LHCN-M2 (cell line): Measurements from ENCODE around the gene EFHC1. TPM values are rescaled to one million over a fixed set of nuclear protein-coding genes. Genes with fewer than 3 reads are reported as not detected.

ENCODE experiments used
- DNase-seq: peaks from one replicate; pipeline ENCODE4 v3.0.0-alpha.2; 2012; ENCODE audit warnings: low read depth
- total RNA-seq: library from RNA; depleted of rRNA; stranded (reverse); fragments of >200 nt; gene quantifications from 2 replicates; pipeline ENCODE4 v1.2.3, GENCODE V29; 2014

Gene EFHC1
- total RNA-seq, 1 experiment from 2014 or later = 31.8 TPM

DNA sequence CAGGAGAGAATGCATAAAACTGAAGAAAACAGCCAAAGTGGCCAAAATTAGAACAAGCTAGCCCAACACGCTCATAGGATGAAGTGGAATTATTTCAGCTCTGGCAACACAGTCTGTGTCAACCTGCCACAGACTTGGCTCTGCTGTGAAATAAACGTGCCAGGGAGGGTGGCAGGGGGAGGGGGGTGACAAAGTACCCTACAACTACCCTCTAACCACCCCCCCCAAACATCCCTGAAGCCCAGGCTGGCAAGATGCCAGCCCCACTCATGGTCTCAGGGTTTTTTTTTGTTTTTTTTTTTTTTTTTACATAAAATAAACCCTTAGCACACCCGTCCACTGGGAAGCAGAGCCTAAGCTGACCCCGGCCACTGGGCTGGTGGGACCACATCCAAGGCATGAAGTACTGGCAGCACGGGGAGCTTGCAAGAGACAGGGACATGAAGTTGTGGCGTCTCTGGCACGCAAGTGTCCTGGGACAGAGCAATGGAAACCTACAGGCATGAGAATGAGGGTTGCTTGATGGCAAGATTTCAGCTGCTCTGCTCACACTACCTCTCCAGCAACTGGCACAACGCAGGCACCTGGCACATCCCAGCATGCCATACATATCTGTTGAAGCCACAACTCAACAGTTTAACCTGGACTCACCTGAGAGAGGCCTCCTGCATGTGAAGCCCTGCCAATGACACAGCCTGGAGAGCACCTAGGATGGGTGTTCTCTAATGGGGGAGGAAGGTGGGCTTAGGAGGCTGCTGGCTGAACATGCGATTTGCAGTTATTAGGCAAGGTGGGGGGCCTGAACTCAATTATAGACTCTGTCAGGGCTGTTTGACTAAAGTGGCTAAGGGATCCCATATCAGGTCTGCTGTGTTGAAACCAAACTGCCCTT, 80.3 kb downstream of the EFHC1 start:
- no peak for DNase-seq

DNA sequence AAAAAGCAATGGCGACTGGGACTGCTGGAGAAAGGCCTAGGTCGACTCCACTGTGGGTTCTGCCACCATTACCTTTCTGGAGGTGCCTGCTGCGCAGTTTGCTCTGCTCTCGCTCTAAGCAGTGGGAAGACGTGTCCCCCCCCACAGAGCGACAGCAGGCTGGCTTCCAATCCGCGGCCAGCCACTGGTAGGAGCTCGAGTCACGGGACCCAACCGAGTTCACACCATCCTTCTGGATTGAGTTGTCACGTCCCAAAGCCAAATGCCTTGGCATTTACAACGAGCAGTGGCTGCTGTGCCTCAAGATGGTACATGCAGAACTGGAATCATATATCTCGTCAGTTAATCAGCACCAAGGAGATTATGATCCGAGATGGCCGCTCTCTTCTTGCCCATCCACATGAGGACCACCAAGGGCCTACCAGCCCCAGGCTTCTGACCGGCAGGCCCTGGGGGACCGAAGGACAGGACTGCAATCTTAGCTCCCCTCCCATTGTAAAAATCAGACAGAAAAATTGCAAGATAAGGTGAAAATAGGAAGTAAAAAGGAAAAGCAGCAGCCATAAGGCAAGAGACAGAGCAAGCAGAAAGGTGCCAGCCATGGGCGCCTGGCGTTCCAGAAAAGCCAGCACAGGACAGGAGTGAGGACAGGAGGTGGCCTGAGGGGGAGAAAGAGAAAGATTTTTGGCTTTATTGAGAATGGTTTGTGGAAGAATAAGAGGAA, 82.3 kb downstream of the EFHC1 start:
- DNase-seq = no peak

DNA sequence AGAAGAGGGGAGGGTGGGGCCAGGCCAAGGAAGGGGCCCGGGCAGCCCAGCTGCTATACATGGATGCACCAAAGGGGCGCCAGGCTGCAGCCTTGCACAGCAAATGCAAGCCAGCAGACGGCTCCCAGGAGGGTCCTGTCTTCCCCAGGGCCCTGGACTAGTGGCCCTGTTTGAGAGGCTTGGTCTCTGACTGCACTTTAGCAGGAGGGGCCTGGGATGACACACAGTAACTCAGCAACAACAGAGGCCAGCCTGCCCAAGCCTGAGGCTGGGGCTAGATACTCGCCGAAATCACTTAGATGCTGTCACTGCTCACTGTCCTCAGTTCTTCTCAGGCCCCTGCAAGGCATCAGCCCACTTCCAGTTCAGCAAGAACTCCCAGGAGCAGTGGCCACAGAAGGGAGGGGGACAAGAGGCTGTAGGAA, 83.2 kb downstream of the EFHC1 start:
- peak; percentile 53 for DNase-seq

DNA sequence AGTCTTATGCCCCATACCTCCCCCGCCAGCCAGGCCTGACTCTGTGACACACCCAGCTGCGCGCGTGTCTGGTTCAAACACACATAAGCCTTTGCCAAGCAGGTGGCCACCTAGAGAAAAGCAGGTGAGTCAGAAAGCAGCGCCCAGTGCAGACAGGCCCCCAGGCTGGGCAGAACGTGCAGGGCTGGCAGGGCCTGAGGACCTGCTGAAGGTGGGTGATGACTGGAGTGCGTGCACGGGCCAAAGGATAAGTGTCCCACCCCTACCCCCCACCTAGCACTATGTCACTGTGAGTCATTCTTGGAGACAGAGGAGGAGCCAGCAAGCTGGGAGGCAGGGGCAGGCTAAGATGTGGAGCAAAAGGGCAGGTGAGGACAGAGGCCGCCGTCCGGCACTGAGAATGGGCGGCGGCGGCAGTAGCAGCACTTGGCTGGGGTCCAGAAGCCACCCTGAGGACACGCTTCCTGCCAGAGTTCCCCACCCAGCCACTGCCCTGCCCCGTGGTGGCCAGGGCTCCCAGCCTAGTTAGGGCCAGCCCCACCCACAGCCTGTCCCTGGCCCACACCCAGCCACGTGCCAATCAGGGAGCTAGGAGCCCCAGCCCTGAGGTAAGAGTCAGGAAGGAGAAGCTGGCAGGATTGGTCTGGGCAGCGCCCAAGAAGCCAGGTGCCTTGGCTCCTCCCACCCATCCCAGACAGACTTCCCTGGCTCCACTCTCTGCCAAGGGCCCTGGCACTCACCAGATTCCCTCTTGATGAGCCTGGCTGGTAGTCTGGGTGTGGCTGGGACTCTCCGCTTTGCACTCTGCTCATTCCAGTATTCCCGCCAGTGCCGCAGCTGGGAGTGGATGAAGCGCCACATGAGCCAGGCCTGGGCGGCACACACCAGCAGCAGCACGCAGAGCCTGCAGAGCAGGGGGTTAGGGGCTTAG, 84.0 kb downstream of the EFHC1 start:
- DNase-seq = peak; percentile 95

DNA sequence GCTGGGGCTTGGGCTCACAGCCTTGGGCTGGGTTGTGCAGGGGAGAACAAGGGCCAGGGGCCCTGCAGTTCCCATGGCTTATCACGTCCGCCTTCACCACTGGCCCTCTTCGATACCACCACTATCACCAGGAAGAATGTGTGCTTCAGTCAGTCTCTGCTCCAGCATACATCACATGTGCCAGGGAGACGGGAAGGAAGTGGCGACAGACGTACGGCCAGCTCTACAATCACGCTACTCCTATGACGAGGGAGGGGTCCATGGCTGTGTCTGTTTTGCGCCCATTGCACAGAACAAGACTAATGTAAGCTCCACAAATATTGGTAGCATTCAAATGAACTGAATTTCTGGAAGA, 84.6 kb downstream of the EFHC1 start:
- no peak for DNase-seq

DNA sequence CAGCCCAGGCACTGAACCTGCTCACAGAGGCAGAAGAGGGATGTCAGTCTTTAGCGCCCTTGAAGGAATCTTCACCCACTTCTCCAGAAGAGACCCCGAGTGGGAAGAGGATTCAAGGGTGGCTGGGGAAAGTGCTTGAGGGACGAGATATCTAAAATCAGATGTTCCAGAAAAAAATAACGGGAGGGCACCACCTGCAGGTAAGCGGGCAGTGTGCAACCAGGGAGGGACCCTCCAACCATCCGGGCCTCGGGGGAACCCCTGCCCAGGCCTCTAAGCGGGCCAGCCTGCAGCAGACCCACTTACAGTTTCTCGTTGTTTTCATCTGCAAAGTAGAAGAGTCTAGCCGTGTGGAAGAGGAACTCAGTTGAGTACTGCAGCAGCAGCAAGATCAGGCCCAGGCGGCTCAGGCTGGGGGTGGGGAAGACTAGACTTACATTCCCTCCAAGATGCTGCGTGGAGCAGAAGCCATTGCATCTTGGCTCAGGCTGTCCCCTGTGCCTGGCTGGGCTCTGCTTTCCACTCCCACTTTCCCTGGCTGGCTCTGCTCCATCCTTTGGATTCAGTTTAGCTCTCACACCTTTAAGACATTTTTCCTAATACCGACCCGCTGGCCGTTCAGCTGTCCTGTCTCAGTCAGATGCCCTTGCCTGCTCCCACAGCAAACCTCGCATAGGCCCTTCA, 85.7 kb downstream of the EFHC1 start:
- no peak for DNase-seq

DNA sequence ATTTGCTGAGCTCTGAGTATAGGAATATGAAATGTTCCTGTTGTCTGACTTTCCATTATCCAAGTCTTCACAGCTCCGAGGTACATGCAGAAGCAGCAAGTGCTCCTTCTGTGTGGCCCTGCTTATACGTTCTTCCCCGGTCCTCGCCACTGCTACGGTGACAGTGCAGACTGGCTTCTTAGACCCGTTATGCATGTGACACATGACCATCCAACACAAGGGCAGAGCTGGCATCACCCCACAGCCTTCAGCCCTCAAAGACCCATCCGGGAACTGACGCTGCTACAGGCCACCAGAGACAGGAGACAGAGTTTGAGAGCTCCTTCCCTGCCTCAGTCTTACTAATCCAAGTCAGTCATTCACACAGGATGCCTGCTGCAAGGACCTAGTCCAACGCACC, 86.3 kb downstream of the EFHC1 start:
- no peak for DNase-seq

DNA sequence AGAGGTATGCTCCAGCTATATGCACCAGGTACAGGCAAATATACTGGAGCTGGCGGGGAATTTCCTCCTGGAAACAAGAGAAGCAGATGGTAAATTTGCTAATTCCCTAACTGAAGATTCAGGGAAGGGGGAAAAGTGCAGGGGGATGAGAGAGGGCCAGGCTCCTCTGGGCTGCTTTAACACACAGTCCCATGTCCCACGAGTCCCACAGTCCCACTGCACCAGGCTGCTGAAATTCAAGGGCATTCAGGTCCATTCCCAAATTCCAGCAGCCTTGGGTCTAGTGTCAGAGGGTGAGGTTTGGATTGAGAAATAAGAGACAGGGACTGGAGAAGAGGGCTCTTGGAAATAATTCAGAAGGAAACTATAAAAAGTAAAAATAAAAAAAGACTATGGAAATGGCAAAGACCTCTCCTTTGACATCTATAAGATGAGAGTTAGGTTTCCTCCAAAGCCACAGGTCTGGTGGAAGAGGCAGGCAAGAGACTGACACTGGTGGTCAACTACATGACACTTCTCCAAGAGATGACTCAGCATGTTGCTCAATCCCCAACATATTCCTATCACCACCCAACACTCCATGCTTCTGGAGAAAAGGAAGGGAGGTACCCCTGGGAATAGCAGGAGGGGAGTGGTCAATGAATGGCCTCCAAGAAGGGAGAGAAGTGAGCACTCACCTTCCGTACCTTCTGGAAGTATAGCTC, 87.6 kb downstream of the EFHC1 start:
- peak; percentile 88 for DNase-seq

DNA sequence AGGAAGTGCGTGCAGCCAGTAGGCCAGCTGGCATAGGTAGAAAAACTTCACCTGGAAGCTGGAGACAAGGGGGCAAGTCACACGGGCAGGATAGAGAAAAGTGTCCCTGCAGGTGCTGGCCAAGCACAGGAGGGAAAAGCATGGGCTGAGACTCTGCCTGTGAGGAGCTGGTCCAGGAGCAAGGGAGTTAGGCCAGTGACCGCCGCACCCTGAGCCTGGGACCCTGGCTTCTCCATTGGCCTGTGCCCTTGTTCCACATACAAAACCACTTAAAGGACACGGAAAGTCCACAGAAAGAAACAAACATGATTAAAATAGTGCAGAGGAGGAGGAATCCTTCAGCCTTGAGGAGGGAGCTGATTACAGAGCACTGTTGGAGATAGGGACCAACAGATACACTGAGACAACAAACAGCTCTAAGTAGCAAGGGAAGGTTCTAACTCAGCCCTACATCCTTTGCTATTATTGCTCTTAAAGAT, 88.2 kb downstream of the EFHC1 start:
- DNase-seq = no peak

DNA sequence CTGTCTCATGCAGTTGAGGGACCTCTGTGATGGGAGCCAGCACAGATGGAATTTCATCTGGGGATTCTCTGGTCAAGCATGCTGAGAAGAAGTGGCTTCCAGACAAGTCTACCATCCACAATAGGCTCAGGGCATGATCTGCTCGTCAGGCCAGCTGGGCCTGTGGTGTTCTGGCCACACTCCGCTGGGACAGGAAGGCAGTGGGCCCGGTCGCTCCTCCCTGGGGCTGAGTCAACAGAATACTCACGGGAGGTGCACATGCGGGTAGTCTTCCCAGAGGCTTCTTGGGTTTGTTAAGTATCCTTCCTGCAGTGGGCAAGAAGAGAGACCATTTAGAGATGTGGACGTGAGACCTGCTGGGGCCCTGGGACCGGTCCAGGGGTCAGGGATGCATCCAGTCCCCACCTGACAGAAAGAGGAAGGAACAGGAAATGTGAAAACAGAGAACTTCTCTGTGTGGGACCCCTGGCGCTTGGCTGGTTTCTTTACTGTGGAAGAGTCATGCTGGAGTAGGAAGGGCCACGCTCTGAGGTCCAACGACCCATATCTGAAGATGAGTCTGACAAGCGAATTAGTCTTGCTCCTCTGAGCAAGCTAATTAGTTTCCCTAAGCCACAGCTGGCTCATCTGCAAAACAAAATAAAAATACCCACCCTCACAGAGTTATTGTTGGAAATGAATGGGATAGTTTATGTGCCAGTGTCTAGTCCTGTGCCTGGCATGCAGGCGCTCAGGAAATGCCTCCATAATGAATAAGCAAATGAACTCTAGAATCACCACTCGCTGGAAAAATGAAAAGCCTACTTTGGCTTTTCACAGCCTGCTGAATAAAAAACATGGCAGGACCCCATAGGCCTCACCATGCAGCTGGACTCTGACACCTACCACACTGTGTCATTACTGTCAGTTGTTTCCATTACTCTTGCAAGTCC, 89.4 kb downstream of the EFHC1 start:
- DNase-seq = peak; percentile 89

DNA sequence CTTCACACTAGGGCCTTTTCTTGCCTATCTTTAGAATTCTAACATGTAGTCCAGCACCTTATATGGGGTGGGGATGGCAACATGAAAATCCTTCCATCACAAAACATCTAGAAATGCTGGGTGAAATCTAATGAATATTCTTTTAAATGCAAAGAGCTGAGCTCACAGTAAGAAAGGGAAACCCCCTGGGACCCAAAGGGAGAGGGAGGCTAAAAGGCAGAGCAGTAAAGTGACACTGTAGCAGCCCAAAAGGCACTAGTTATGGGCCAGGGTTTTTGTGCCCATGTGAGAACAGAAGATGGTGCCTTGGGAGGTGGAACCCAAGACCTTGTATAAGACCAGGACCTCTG, 90.0 kb downstream of the EFHC1 start:
- no peak for DNase-seq

DNA sequence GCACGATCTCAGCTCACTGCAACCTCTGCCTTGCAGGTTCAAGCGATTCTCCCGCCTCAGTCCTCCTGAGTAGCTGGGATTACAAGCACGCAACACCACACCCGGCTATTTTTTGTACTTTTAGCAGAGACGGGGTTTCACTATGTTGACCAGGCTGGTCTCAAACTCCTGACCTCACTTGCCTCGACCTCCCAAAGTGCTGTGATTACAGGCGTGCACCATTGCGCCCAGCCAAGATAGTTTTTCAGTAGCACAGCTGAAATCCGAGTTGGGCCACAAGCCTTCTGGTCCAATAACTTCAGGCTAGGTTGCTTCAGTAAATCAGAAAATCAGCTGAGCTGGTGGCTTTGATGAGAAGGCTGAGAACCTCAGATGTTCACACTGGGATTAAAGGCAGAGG, 91.0 kb downstream of the EFHC1 start:
- DNase-seq = no peak

DNA sequence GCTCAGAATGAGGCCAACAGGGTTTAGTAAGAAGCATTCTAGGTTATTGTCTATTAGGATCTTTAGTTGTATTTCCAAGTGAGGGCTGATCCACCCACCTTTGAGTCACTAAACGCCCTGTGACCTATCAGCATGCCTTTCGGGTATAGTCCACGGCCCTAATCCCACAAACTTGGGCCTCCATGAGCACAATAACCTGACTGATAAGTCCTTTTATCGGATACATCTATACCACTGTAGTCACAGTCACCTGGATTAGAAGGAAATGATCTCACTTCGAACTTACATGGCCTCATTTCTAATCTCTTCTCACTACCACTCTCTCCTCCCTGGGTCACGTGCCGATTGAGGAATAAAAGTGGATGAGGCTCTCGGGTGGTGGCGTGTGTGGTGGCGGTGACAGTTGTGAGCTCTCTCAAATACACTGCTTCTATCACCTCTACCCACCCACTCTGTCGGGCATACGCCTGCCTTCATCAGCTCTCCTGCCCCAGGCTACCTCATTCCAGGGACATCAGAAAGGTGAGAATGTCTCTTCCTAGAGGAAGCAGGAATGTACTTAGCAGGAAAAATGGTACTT, 91.5 kb downstream of the EFHC1 start:
- DNase-seq = peak; percentile 65

DNA sequence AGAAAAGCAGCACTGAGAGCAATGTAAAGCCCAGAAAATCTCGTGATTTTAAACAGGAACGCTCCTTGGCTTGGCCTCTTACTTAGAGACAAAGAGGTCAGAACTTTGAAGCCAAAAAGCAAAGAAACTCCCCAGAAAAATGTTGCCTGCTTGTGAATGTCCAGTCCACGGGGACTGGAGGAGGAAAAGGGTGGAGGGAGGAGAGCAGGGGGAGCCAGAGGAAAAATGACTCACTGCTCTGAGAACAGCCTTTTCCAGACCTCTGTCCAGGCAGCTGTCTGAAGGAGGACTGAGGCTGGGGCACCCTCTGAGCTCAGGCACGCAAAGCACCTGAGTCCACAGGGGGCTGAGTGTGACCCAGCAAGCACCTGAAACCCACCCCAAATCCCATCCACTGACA, 92.1 kb downstream of the EFHC1 start:
- DNase-seq = peak; percentile 94

DNA sequence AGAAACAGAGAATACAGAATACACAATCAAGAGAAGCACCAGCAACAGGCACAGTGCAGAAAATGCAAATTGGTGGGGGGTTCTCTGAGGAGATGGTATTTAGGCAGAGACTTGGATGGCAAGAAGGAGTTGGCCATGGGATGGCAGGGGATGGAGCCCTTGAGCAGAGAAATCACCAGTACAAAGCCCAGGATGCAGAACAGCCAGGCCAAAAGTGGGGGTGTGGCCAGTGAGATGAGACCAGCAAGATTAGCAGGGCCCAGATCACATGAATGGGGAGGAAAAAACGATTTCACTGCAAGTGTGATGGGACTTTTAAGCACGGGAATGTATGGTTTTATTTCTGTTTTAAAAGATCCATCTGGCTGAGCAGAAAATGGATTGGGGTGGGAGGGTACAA, 93.3 kb downstream of the EFHC1 start:
- peak; percentile 49 for DNase-seq

DNA sequence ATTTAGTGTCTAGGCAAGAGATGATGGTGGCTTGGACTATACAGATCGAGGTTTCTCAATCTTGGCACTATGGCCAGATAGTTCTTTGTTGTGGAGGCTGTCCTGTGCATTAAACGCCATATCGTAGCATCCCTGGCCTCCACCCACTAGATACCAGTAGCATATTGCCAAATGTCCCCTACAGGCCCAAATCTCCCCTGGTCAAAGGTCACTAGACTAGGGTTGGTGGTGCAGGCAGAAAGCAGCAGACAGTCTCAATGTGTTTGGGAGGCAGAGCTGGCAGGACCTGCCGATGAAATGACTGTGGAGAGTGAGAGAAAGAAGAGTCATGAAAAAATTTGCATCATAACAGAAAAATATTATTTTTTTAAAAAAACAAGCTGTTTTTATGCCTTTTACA, 93.8 kb downstream of the EFHC1 start:
- DNase-seq = no peak

DNA sequence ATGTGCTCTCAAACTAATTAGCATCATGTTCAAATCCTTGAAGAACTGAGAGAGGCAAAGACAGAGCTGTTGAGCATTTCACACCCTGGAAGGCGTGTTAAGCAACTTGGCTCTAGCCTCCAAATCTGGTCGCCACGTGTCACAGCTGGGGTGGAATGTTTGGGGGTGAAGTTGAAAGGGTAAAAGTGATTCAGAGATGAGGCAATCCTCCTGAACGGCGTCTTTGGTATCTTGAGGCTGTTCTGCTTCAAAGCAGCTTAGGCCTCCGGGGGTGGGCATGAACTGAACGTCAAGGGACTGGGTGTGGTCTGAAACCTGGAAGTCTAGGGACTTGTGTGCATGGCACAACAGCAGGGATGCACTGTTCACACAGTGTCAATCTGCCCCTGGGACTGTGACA, 94.4 kb downstream of the EFHC1 start:
- peak; percentile 87 for DNase-seq

DNA sequence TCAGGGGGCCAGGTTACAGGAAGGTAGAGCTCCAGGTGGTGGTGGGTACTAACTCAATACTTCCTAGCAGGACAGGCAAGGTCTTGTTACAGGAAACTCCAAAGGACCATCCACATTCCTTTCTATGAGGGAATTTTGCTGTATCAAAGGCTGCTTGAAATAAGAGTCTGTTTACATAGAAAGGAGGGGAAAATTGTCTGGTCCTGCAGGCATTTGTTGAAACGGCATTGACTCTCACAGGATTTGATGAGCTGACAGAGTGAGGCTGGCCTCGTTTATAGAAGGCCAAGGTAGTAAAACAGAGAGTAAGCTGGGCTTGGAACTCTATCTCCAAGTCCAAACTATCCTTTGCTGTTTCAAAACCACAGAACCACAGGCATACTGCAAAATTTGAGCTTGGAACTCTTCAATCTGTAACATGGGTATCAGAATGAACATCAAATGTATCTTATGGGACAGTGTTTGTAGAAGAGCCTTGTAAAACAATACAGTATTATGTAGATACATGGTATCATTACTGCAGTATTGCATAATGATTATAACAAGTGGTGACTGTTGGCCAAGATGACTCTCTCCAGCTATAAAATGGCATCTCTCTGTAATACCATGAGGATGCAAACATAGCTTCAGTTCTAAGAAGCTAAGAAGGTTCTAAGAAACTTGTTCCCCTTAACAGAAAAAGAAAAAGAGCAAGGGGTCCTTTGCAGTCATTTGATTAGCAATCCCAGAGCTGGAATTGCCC, 95.2 kb downstream of the EFHC1 start:
- DNase-seq = no peak
